ENCODE data around the gene TBRG1.

TBRG1 gene

GRCh38 chr11:124663861-124664260, 41.2 kb downstream of the TBRG1 start:
- DNase-seq: no peak

GRCh38 chr11:124667601-124668000, 44.9 kb downstream of the TBRG1 start:
- DNase-seq: no peak

GRCh38 chr11:124669193-124669592, 46.5 kb downstream of the TBRG1 start:
- DNase-seq: peak; percentile 49

- peak; percentile 63 for DNase-seq
Observed at GRCh38 chr11:124670732-124671131, 48.1 kb downstream of the TBRG1 start.

- DNase-seq: no peak
Observed at GRCh38 chr11:124672536-124673215, 50.0 kb downstream of the TBRG1 start.

GRCh38 chr11:124673333-124674167, 50.9 kb downstream of the TBRG1 start, which contains the start of the genes SIAE and SPA17:
Gene SIAE, minus strand, starts transcription at chr11:124673739. Its CDS starts 31 bp downstream, at chr11:124673708.
Gene SPA17, plus strand, starts transcription at chr11:124673904. Its CDS starts 1,361 bp downstream, at chr11:124675265.
- peak; percentile 86 for DNase-seq

GRCh38 chr11:124674168-124674517, 51.5 kb downstream of the TBRG1 start:
- DNase-seq: no peak

GRCh38 chr11:124674571-124674970, 51.9 kb downstream of the TBRG1 start:
- DNase-seq: no peak

GRCh38 chr11:124676386-124676785, 53.7 kb downstream of the TBRG1 start:
- DNase-seq: no peak

GRCh38 chr11:124678416-124678815, 55.8 kb downstream of the TBRG1 start:
- DNase-seq: no peak

GRCh38 chr11:124681421-124681820, 58.8 kb downstream of the TBRG1 start:
- no peak for DNase-seq

GRCh38 chr11:124682443-124682842, 59.8 kb downstream of the TBRG1 start:
- no peak for DNase-seq
